Fibroblast of the aortic adventitia (primary cell): Measurements from ENCODE around the gene ANKFY1. TPM values are rescaled to one million over a fixed set of nuclear protein-coding genes. Genes with fewer than 3 reads are reported as not detected.

ENCODE experiments used
- DNase-seq: peaks from one replicate; pipeline ENCODE4 v3.0.0-alpha.2; 2010; ENCODE audit warnings: low read depth
- H3K4me3 ChIP-seq: 2 replicates; pipeline ENCODE4 v1.5.1; 2011; ENCODE audit warnings: low read depth, mild to moderate bottlenecking, control low read depth, low read length, moderate library complexity
- total RNA-seq: library from RNA; depleted of rRNA; stranded (reverse); fragments of >200 nt; gene quantifications from 2 replicates; pipeline ENCODE4 v1.2.3, GENCODE V29; 2012; ENCODE audit warnings: low replicate concordance
- TF ChIP-seq, protein P1 (sequence below): IDR thresholded peaks from 2 replicates; pipeline ENCODE4 v1.5.1; 2011; ENCODE audit warnings: mild to moderate bottlenecking, low read length, control low read depth, inconsistent platforms; ENCODE audit not compliant: insufficient read depth

ANKFY1 gene, protein sequence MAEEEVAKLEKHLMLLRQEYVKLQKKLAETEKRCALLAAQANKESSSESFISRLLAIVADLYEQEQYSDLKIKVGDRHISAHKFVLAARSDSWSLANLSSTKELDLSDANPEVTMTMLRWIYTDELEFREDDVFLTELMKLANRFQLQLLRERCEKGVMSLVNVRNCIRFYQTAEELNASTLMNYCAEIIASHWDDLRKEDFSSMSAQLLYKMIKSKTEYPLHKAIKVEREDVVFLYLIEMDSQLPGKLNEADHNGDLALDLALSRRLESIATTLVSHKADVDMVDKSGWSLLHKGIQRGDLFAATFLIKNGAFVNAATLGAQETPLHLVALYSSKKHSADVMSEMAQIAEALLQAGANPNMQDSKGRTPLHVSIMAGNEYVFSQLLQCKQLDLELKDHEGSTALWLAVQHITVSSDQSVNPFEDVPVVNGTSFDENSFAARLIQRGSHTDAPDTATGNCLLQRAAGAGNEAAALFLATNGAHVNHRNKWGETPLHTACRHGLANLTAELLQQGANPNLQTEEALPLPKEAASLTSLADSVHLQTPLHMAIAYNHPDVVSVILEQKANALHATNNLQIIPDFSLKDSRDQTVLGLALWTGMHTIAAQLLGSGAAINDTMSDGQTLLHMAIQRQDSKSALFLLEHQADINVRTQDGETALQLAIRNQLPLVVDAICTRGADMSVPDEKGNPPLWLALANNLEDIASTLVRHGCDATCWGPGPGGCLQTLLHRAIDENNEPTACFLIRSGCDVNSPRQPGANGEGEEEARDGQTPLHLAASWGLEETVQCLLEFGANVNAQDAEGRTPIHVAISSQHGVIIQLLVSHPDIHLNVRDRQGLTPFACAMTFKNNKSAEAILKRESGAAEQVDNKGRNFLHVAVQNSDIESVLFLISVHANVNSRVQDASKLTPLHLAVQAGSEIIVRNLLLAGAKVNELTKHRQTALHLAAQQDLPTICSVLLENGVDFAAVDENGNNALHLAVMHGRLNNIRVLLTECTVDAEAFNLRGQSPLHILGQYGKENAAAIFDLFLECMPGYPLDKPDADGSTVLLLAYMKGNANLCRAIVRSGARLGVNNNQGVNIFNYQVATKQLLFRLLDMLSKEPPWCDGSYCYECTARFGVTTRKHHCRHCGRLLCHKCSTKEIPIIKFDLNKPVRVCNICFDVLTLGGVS
- 55.0 and 69.3 TPM in 2 replicates for total RNA-seq

- H3K4me3 ChIP-seq, result peak within 1 kb of the TSS; percentile 93
- TF ChIP-seq, protein P1, sequence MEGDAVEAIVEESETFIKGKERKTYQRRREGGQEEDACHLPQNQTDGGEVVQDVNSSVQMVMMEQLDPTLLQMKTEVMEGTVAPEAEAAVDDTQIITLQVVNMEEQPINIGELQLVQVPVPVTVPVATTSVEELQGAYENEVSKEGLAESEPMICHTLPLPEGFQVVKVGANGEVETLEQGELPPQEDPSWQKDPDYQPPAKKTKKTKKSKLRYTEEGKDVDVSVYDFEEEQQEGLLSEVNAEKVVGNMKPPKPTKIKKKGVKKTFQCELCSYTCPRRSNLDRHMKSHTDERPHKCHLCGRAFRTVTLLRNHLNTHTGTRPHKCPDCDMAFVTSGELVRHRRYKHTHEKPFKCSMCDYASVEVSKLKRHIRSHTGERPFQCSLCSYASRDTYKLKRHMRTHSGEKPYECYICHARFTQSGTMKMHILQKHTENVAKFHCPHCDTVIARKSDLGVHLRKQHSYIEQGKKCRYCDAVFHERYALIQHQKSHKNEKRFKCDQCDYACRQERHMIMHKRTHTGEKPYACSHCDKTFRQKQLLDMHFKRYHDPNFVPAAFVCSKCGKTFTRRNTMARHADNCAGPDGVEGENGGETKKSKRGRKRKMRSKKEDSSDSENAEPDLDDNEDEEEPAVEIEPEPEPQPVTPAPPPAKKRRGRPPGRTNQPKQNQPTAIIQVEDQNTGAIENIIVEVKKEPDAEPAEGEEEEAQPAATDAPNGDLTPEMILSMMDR, result peak; percentile 6
- peak; percentile 93 for DNase-seq
Measured at GRCh38 chr17:4263282-4264215, at the start of gene ANKFY1. ANKFY1 (minus strand) TSS chr17:4263979; CDS start chr17:4263941, 38 bp downstream.

- peak; percentile 95 for DNase-seq
- TF ChIP-seq, protein P1, result no peak
Measured at GRCh38 chr17:4310354-4311060, 46.7 kb upstream of the ANKFY1 start.

DNA sequence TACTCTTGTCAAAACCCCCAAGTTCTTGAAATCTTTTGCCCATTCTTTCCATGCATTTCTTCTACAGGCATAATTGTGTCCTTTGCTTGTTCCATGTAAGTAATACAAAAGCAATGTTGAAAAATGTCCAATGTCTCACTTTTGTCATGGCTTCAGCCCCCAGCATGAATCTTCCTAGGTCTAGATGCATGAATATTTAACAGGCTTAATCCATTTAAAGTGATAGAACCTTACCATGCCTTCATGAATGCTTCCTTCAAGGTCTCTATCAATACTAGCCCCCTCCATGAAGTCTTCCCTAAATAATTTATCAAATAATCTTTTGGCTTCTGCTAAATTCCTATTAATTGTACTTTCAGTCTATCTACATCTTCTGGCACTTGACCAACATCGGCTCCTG, 46.1 kb upstream of the ANKFY1 start:
- TF ChIP-seq, protein P1, result no peak
- no peak overlapping the region for H3K4me3 ChIP-seq

More at GRCh38 chr17:4310354-4311060, 46.7 kb upstream of the ANKFY1 start:
- no peak overlapping the region for H3K4me3 ChIP-seq

GRCh38 chr17:4307179-4307930, 43.6 kb upstream of the ANKFY1 start:
- TF ChIP-seq, protein P1, result no peak

More for the DNA sequence above, 46.1 kb upstream of the ANKFY1 start:
- no peak for DNase-seq

GRCh38 chr17:4305224-4305623, 41.4 kb upstream of the ANKFY1 start:
- H3K4me3 ChIP-seq, result no peak overlapping the region
- TF ChIP-seq, protein P1, result no peak
- DNase-seq, result no peak

More at GRCh38 chr17:4307179-4307930, 43.6 kb upstream of the ANKFY1 start:
- DNase-seq, result no peak
- no peak overlapping the region for H3K4me3 ChIP-seq
